ENCODE measurements around the gene ONECUT1. TPM values are rescaled to one million over a fixed set of nuclear protein-coding genes. Genes with fewer than 3 reads are reported as not detected.

Gene ONECUT1
- total RNA-seq, 1 donor from 2014 or later: not detected

Other genes starting within 250 kb of the ONECUT1 start
- gene ARPP19, start 221.3 kb downstream of the ONECUT1 start, total RNA-seq: 122 and 126 TPM in 2 replicates
- gene ATOSA, start 110.9 kb downstream of the ONECUT1 start, total RNA-seq: 14.4 and 36.0 TPM in 2 replicates